Testis (tissue), 3 donors: ENCODE measurements around the gene NMB. TPM values are rescaled to one million over a fixed set of nuclear protein-coding genes. Genes with fewer than 3 reads are reported as not detected.
"Not testable (repeated sequence)": the region's sequence is repeated elsewhere in the genome, so short reads cannot be mapped to it uniquely, and the experiment has no call there.

Experiments used
- DNase-seq: peaks from one replicate; pipeline ENCODE4 v3.0.0-alpha.2; 2019
- H3K27ac ChIP-seq, 2 donors: fragments of 200-600 bp; sonication (generic); one replicate each; pipeline ENCODE4 v1.5.1; 2019
- H3K27me3 ChIP-seq: fragments of 200-600 bp; sonication (generic); one replicate; pipeline ENCODE4 v1.5.1; 2019
- H3K36me3 ChIP-seq: fragments of 200-600 bp; sonication (generic); one replicate; pipeline ENCODE4 v1.5.1; 2017; ENCODE audit warnings: low read depth; ENCODE audit errors: missing control alignments
- H3K4me1 ChIP-seq: fragments of 200-600 bp; sonication (generic); one replicate; pipeline ENCODE4 v1.5.1; 2019
- H3K4me3 ChIP-seq, 2 donors: fragments of 200-600 bp; sonication (generic); one replicate each; pipeline ENCODE4 v1.5.1; 2017 to 2019
- H3K9me3 ChIP-seq: fragments of 200-600 bp; sonication (generic); one replicate; pipeline ENCODE4 v1.5.1; 2017
- CTCF ChIP-seq, 3 experiments: fragments of 450-650 bp in 2 of 3; fragments of 200-600 bp in 1 of 3; sonication (generic) in 1 of 3; IDR thresholded peaks; one replicate each; pipeline ENCODE4 v1.5.1; 2016 to 2019; ENCODE audit warnings: antibody characterized with exemption in 3 of 3, mild to moderate bottlenecking in 2 of 3, moderate library complexity in 1 of 3
- POLR2A ChIP-seq: fragments of 450-650 bp; IDR thresholded peaks from one replicate; pipeline ENCODE4 v1.6.1; 2017; ENCODE audit warnings: antibody characterized with exemption, mild to moderate bottlenecking, moderate library complexity
- WGBS, 2 donors: methylation state at CpG; one replicate each; pipeline ENCODE4 v1.1.5; 2018; 5-methylcytosine and 5-hydroxymethylcytosine counted together
- intact Hi-C: fragments of 100-400 bp; cut with DNase I; formaldehyde crosslinking; loops from one replicate; pipeline ENCODE4 v1.15.1; 2023; ENCODE audit warnings: low total_unique reads
- polyA plus RNA-seq: library from polyadenylated mRNA; stranded (reverse); fragments of 350-450 nt; fragmentation: Illumina TruSeq; extraction: RNeasy Lipid Tissue Mini Kit (QIAGEN cat#74804); gene quantifications from one replicate; pipeline ENCODE4 v1.2.3, GENCODE V29; 2014; ENCODE audit warnings: low read depth, low replicate concordance; ENCODE audit not compliant: insufficient read depth
- total RNA-seq, 2 donors: library from RNA; depleted of rRNA; stranded (reverse); fragments of >200 nt; gene quantifications; one replicate each; pipeline ENCODE4 v1.2.3, GENCODE V29; 2016

The NMB gene
- total and polyA plus RNA-seq, 3 donors from 2014 or later: 7.5 to 17.5 (median 11.0) TPM

- intact Hi-C loops: no loop called here
- no peak overlapping the region for H3K4me3 ChIP-seq
- no peaks in the 10 kb centered on the region for H3K36me3 ChIP-seq
- WGBS, 2 donors: 39 to 65% methylated on average over 1 of the region's 1 CpG
- no peaks in the 10 kb centered on the region for H3K9me3 ChIP-seq
- TF ChIP-seq CTCF (IDR thresholded peaks at IDR 0.05): no peak
- TF ChIP-seq POLR2A: no peak
- no peaks in the 10 kb centered on the region for H3K27me3 ChIP-seq
- H3K4me1 ChIP-seq: peaks cover 3% of the 10 kb centered on the region
- no peak for DNase-seq
- H3K27ac ChIP-seq: no peak overlapping the region
Observed at GRCh38 chr15:84697236-84697990, 39.4 kb upstream of the NMB start.

- Histone ChIP-seq H3K9me3 (no peaks in the 10 kb centered on the region), H3K4me1 (peaks cover 3% of the 10 kb centered on the region), H3K4me3 (no peak overlapping the region), H3K36me3 (no peaks in the 10 kb centered on the region), H3K27ac (no peak overlapping the region), H3K27me3 (no peaks in the 10 kb centered on the region)
- TF ChIP-seq CTCF (IDR thresholded peaks at IDR 0.05): no peak
- TF ChIP-seq POLR2A: no peak
- intact Hi-C loops: no loop called here
- DNase-seq: no peak
- 77 to 79% methylated on average over 4 of the region's 4 CpGs for WGBS, 2 donors
Observed at GRCh38 chr15:84696757-84697156, 38.8 kb upstream of the NMB start.

- H3K36me3 ChIP-seq: no peaks in the 10 kb centered on the region
- WGBS, 2 donors: 96 to 98% methylated on average over 8 of the region's 8 CpGs
- H3K4me3 ChIP-seq: no peak overlapping the region
- H3K9me3 ChIP-seq: no peaks in the 10 kb centered on the region
- H3K27me3 ChIP-seq: no peaks in the 10 kb centered on the region
- no peak for DNase-seq
- TF ChIP-seq CTCF (IDR thresholded peaks at IDR 0.05): no peak
- no peak for TF ChIP-seq POLR2A
- H3K27ac ChIP-seq: no peak overlapping the region
- H3K4me1 ChIP-seq: no peaks in the 10 kb centered on the region
- intact Hi-C loops: no loop called here
Observed at GRCh38 chr15:84690342-84690741, 32.3 kb upstream of the NMB start.

- WGBS, 2 donors: 90 to 91% methylated on average over 4 of the region's 4 CpGs
- intact Hi-C loops: no loop called here
Observed at GRCh38 chr15:84689858-84690257, 31.9 kb upstream of the NMB start.

GRCh38 chr15:84686446-84686845 is 28.4 kb upstream of the NMB start:
- WGBS, 2 donors: 87 to 92% methylated on average over 7 of the region's 7 CpGs
- H3K4me1 ChIP-seq, H3K36me3 ChIP-seq, H3K4me3 ChIP-seq, H3K27ac ChIP-seq, H3K27me3 ChIP-seq, DNase-seq, H3K9me3 ChIP-seq, intact Hi-C loops: not testable (repeated sequence)

More at GRCh38 chr15:84689858-84690257, 31.9 kb upstream of the NMB start:
- no peak for DNase-seq
- H3K36me3 ChIP-seq: no peaks in the 10 kb centered on the region
- H3K4me3 ChIP-seq: no peak overlapping the region
- TF ChIP-seq CTCF (IDR thresholded peaks at IDR 0.05) (no peak), POLR2A (no peak)
- no peak overlapping the region for H3K27ac ChIP-seq
- no peaks in the 10 kb centered on the region for H3K9me3 ChIP-seq
- H3K4me1 ChIP-seq: no peaks in the 10 kb centered on the region
- no peaks in the 10 kb centered on the region for H3K27me3 ChIP-seq
